Thyroid gland (tissue), 4 donors: Measurements from ENCODE around the gene IQGAP2. TPM values are rescaled to one million over a fixed set of nuclear protein-coding genes. Genes with fewer than 3 reads are reported as not detected.

Experiments used
- DNase-seq, 2 donors: peaks; one replicate each; pipeline ENCODE4 v3.0.0-alpha.2; 2019
- H3K27ac ChIP-seq, 3 donors: fragments of 200-600 bp; sonication (generic); 1 replicate in 2 of 3; 2 replicates in 1 of 3; pipeline ENCODE4 v1.5.1; 2016 to 2019; ENCODE audit warnings: mild to moderate bottlenecking in 1 of 3, moderate library complexity in 1 of 3
- H3K27me3 ChIP-seq: fragments of 200-600 bp; sonication (generic); one replicate; pipeline ENCODE4 v1.5.1; 2019
- H3K36me3 ChIP-seq, 2 donors: fragments of 200-600 bp; sonication (generic); one replicate each; pipeline ENCODE4 v1.5.1; 2016 to 2019
- H3K4me1 ChIP-seq, 2 donors: fragments of 200-600 bp; sonication (generic); one replicate each; pipeline ENCODE4 v1.5.1; 2017 to 2019
- H3K4me3 ChIP-seq, 3 donors: fragments of 200-600 bp; sonication (generic); replicated peaks in 1 of 3; 1 replicate in 2 of 3; 2 replicates in 1 of 3; pipeline ENCODE4 v1.5.1; 2016; ENCODE audit warnings: mild to moderate bottlenecking in 1 of 3
- H3K9me3 ChIP-seq: fragments of 200-600 bp; sonication (generic); one replicate; pipeline ENCODE4 v1.5.1; 2017
- POLR2A ChIP-seq, 2 donors: fragments of 450-650 bp; IDR thresholded peaks; one replicate each; pipeline ENCODE4 v1.6.1; 2017; ENCODE audit warnings: antibody characterized with exemption in 2 of 2, mild to moderate bottlenecking in 2 of 2, moderate library complexity in 1 of 2
- WGBS, 2 donors: methylation state at CpG; one replicate each; pipeline ENCODE4 v1.1.5; 2017; 5-methylcytosine and 5-hydroxymethylcytosine counted together
- intact Hi-C: fragments of 100-400 bp; cut with DNase I; formaldehyde crosslinking; loops from one replicate; pipeline ENCODE4 v1.15.1; 2023
- total RNA-seq, 4 donors: library from RNA; depleted of rRNA; stranded (reverse); fragments of >200 nt; gene quantifications; one replicate each; pipeline ENCODE4 v1.2.3, GENCODE V29; 2016
- TF ChIP-seq, protein P1 (sequence below), 6 experiments: fragments of 200-600 bp in 3 of 6; fragments of 450-650 bp in 3 of 6; sonication (generic) in 3 of 6; IDR thresholded peaks; one replicate each; pipeline ENCODE4 v1.5.1; 2016 to 2019; ENCODE audit warnings: antibody characterized with exemption in 6 of 6, mild to moderate bottlenecking in 2 of 6, inconsistent platforms in 1 of 6, moderate library complexity in 1 of 6

Gene IQGAP2
- total RNA-seq, 4 donors from 2014 or later: 55.1 to 85.5 (median 64.0) TPM

DNA sequence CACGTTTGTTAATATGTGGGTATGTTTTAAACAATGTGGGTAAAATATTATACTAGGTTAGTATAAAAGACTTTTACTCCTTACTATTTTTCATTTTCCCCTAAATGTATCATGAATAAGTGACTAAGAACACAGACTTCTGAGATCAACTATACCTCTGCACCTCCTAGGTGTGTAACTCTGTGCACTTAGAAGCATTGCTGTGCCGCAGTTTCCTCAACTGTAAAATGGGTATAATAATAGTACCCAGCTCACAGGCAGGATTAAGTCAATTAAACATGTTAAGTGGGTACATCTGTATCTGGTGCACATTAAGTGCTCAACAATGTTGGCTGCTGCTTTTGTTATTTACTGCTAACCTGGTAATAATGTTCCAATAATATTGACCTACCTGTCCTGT, 291.2 kb downstream of the IQGAP2 start:
- 76 to 98% methylated on average over 2 of the region's 2 CpGs for WGBS, 2 donors
- Histone ChIP-seq H3K36me3 (no peaks in the 10 kb centered on the region), H3K4me1 (peaks cover 5 to 6% of the 10 kb centered on the region in 2 donors), H3K27me3 (no peaks in the 10 kb centered on the region), H3K27ac (no peak overlapping the region), H3K4me3 (no peak overlapping the region), H3K9me3 (no peaks in the 10 kb centered on the region)
- no peak for DNase-seq
- TF ChIP-seq POLR2A (IDR thresholded peaks at IDR 0.05): no peak
- TF ChIP-seq, protein P1, sequence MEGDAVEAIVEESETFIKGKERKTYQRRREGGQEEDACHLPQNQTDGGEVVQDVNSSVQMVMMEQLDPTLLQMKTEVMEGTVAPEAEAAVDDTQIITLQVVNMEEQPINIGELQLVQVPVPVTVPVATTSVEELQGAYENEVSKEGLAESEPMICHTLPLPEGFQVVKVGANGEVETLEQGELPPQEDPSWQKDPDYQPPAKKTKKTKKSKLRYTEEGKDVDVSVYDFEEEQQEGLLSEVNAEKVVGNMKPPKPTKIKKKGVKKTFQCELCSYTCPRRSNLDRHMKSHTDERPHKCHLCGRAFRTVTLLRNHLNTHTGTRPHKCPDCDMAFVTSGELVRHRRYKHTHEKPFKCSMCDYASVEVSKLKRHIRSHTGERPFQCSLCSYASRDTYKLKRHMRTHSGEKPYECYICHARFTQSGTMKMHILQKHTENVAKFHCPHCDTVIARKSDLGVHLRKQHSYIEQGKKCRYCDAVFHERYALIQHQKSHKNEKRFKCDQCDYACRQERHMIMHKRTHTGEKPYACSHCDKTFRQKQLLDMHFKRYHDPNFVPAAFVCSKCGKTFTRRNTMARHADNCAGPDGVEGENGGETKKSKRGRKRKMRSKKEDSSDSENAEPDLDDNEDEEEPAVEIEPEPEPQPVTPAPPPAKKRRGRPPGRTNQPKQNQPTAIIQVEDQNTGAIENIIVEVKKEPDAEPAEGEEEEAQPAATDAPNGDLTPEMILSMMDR (IDR thresholded peaks at IDR 0.05): no peak
- intact Hi-C loops: no loop called here

- Histone ChIP-seq H3K27me3 (no peaks in the 10 kb centered on the region), H3K4me1 (peaks cover 5 to 6% of the 10 kb centered on the region in 2 donors), H3K9me3 (no peaks in the 10 kb centered on the region), H3K36me3 (no peaks in the 10 kb centered on the region), H3K4me3 (no peak overlapping the region), H3K27ac (no peak overlapping the region)
- intact Hi-C loops: no loop called here
- no peak for TF ChIP-seq POLR2A (IDR thresholded peaks at IDR 0.05)
- TF ChIP-seq, protein P1 (IDR thresholded peaks at IDR 0.05): no peak
- no peak for DNase-seq
- WGBS, 2 donors: 94 to 95% methylated on average over 6 of the region's 6 CpGs
These were observed 292.3 kb downstream of the IQGAP2 start for GRCh38 chr5:76695346-76695745.

GRCh38 chr5:76696251-76696650, 293.2 kb downstream of the IQGAP2 start:
- TF ChIP-seq, protein P1 (IDR thresholded peaks at IDR 0.05): no peak
- TF ChIP-seq POLR2A (IDR thresholded peaks at IDR 0.05): no peak
- Histone ChIP-seq H3K27me3 (no peaks in the 10 kb centered on the region), H3K4me3 (no peak overlapping the region), H3K9me3 (no peaks in the 10 kb centered on the region), H3K27ac (no peak overlapping the region), H3K4me1 (peaks cover 0 to 6% of the 10 kb centered on the region in 2 donors), H3K36me3 (peaks cover 0 to under 1% of the 10 kb centered on the region in 2 donors)
- WGBS, 2 donors: 92% methylated on average over 1 of the region's 1 CpG
- DNase-seq: no peak
- intact Hi-C loops: no loop called here

DNA sequence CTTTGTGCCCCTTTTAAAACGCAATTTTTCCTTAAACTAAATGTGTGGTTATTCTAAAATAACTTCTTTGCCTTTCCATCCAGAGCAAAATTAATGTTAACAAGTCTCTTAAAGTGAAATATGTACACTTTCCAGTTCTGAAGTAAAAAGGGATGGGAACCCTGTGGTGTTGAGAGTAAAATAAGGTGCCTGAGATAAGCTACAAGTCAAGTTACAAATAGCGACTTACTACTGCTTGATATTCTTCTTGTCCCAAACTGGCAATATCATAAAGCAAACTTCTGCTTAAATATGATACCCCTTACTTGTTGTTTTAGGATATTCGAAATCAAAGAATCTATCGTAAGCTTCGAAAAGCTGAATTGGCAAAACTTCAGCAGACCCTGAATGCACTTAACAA, 294.6 kb downstream of the IQGAP2 start:
- intact Hi-C loops: no loop called here
- TF ChIP-seq POLR2A (IDR thresholded peaks at IDR 0.05): no peak
- TF ChIP-seq, protein P1 (IDR thresholded peaks at IDR 0.05): no peak

DNA sequence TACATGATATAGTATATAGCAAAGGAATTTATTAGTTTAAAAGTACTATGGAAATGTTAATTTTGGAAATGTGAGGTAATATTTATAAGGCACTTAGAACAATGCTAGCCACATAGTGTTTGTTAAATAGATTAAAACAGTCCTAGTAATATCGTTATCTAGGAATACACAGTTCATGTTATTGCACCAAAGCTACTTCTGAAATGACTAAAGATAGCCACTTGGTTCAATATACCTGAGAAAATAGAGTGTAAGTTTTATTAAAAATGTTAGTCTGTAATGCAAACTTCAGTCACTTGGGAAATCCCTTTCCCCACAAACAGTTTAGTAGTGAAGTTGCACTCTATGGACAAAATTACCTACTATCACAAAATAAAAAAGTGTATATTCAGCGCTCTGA, 297.5 kb downstream of the IQGAP2 start:
- DNase-seq: no peak
- Histone ChIP-seq H3K9me3 (no peaks in the 10 kb centered on the region), H3K4me3 (no peak overlapping the region), H3K36me3 (peaks cover 0 to 2% of the 10 kb centered on the region in 2 donors), H3K4me1 (peaks cover 0 to 6% of the 10 kb centered on the region in 2 donors), H3K27ac (no peak overlapping the region), H3K27me3 (no peaks in the 10 kb centered on the region)
- TF ChIP-seq POLR2A (IDR thresholded peaks at IDR 0.05): no peak
- TF ChIP-seq, protein P1 (IDR thresholded peaks at IDR 0.05): no peak
- WGBS, 2 donors: 93 to 94% methylated on average over 2 of the region's 2 CpGs
- intact Hi-C loops: no loop called here

More for the DNA sequence above, 294.6 kb downstream of the IQGAP2 start:
- Histone ChIP-seq H3K27ac (no peak overlapping the region), H3K27me3 (no peaks in the 10 kb centered on the region), H3K4me3 (no peak overlapping the region), H3K9me3 (no peaks in the 10 kb centered on the region), H3K4me1 (peaks cover 0 to 6% of the 10 kb centered on the region in 2 donors), H3K36me3 (peaks cover 0 to 2% of the 10 kb centered on the region in 2 donors)
- 94 to 97% methylated on average over 5 of the region's 5 CpGs for WGBS, 2 donors
- no peak for DNase-seq
